Effector memory CD8-positive, alpha-beta T cell (primary cell): ENCODE data around the gene CIDEC.
"Not testable (repeated sequence)": the region's sequence is repeated elsewhere in the genome, so short reads cannot be mapped to it uniquely, and the experiment has no call there.

Experiments used
- ATAC-seq: fragments of 150-1000 bp; cut with Tn5 transposase; replicated peaks from 2 replicates; pipeline ENCODE4 v1.10.0; 2021; ENCODE audit warnings: mild to moderate bottlenecking, moderate library complexity
- DNase-seq, 3 experiments: peaks; one replicate each; pipeline ENCODE4 v3.0.0; 2021
- H3K27ac Mint-ChIP-seq, 2 donors: one replicate each; pipeline ENCODE4 v1.8.0; 2022; ENCODE audit warnings: mild to moderate bottlenecking in 2 of 2, mixed read lengths in 2 of 2, moderate library complexity in 2 of 2
- H3K27me3 Mint-ChIP-seq, 2 donors: one replicate each; pipeline ENCODE4 v1.8.0; 2022; ENCODE audit warnings: mixed read lengths in 2 of 2
- H3K36me3 Mint-ChIP-seq: one replicate; pipeline ENCODE4 v1.8.0; 2022; ENCODE audit warnings: mild to moderate bottlenecking, moderate library complexity, mixed read lengths; ENCODE audit not compliant: insufficient read depth
- H3K4me1 Mint-ChIP-seq, 2 donors: one replicate each; pipeline ENCODE4 v1.8.0; 2022; ENCODE audit warnings: low read depth in 2 of 2, mixed read lengths in 2 of 2
- H3K4me3 Mint-ChIP-seq, 2 donors: one replicate each; pipeline ENCODE4 v1.8.0; 2022; ENCODE audit warnings: mild to moderate bottlenecking in 2 of 2, mixed read lengths in 2 of 2, moderate library complexity in 2 of 2
- H3K9me3 Mint-ChIP-seq, 2 donors: one replicate each; pipeline ENCODE4 v1.8.0; 2022; ENCODE audit warnings: mixed read lengths in 2 of 2

The CIDEC gene

GRCh38 chr3:9911863-9912262 lies 31.8 kb upstream of the CIDEC start:
- no peak for ATAC-seq
- no peaks in the 10 kb centered on the region for H3K9me3 Mint-ChIP-seq
- H3K27me3 Mint-ChIP-seq = no peaks in the 10 kb centered on the region
- peaks cover 6% of the 10 kb centered on the region for H3K36me3 Mint-ChIP-seq
- H3K4me1 Mint-ChIP-seq = peaks cover 9 to 18% of the 10 kb centered on the region in 2 donors
- peak overlapping the region in 1 of 2 donors; percentile 36 for H3K4me3 Mint-ChIP-seq
- no peak for DNase-seq
- H3K27ac Mint-ChIP-seq = peak overlapping the region in 1 of 2 donors; percentile 66

GRCh38 chr3:9909221-9910013 lies 29.4 kb upstream of the CIDEC start:
- H3K9me3 Mint-ChIP-seq = no peaks in the 10 kb centered on the region
- H3K4me3 Mint-ChIP-seq = no peak overlapping the region
- no peaks in the 10 kb centered on the region for H3K27me3 Mint-ChIP-seq
- peaks cover 4 to 13% of the 10 kb centered on the region in 2 donors for H3K4me1 Mint-ChIP-seq
- H3K27ac Mint-ChIP-seq = peak overlapping the region in 1 of 2 donors; percentile 4
- no peak for ATAC-seq
- peaks cover 9% of the 10 kb centered on the region for H3K36me3 Mint-ChIP-seq
- DNase-seq = no peak

DNA sequence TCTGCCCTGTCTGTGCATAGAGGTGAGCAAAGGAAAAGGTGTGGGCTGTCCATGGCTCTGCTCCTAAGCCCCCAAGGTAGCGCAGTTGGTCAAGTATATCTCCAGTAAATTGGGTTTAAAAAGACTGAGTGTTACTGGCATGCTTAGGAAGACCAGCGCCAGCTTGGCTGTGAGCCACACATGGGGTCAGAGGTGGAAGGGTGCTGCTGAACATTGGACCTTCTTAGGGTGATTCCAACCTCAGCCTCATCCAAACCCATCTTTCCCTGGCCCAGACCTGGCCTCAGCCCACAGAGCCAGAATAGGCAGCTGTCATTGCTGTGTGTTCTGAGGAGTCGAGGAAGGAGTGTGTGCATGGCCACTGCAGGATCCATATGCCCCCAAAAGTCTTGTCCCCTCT lies 28.2 kb upstream of the CIDEC start:
- DNase-seq = no peak
- ATAC-seq = no peak
- no peak overlapping the region for H3K27ac Mint-ChIP-seq
- H3K4me3 Mint-ChIP-seq = no peak overlapping the region
- H3K36me3 Mint-ChIP-seq = peaks cover 9% of the 10 kb centered on the region
- peaks cover 4 to 16% of the 10 kb centered on the region in 2 donors for H3K4me1 Mint-ChIP-seq
- no peaks in the 10 kb centered on the region for H3K27me3 Mint-ChIP-seq
- no peaks in the 10 kb centered on the region for H3K9me3 Mint-ChIP-seq

GRCh38 chr3:9906480-9906879 lies 26.4 kb upstream of the CIDEC start:
- Mint-ChIP-seq H3K9me3 (no peaks in the 10 kb centered on the region), H3K27me3 (no peaks in the 10 kb centered on the region), H3K4me3 (no peak overlapping the region), H3K36me3 (peaks cover 6% of the 10 kb centered on the region), H3K4me1 (peaks cover 10 to 14% of the 10 kb centered on the region in 2 donors), H3K27ac (no peak overlapping the region)
- ATAC-seq = no peak
- no peak for DNase-seq

- Mint-ChIP-seq H3K4me3 (peak overlapping the region in 1 of 2 donors; percentile 86), H3K27me3 (no peaks in the 10 kb centered on the region), H3K27ac (peak overlapping the region; percentile 35 to 90), H3K36me3 (peaks cover 6% of the 10 kb centered on the region), H3K9me3 (no peaks in the 10 kb centered on the region), H3K4me1 (peaks cover 13 to 14% of the 10 kb centered on the region in 2 donors)
- DNase-seq (no peak), ATAC-seq (no peak)
These were observed 23.9 kb upstream of the CIDEC start for GRCh38 chr3:9903904-9904303.

DNA sequence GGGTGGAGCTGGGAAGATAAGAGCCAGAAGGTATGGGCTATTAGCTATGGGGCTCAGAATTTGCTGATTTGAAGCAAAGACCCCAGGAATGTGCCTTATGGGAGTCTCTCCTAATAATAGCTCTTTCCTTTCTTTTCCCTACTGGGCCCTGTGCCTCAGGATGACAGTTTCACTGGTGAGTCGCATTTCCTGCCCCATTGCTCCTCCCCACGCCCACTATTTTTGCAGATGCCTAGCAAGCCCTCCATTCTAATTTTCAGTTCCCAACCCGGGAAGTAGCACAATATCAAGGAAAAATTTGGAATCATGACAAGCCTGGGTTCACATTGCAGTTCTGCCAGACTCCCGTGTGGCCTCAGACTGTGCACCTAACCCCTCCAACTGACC lies 23.2 kb upstream of the CIDEC start:
- peak overlapping the region; percentile 35 to 90 for H3K27ac Mint-ChIP-seq

DNA sequence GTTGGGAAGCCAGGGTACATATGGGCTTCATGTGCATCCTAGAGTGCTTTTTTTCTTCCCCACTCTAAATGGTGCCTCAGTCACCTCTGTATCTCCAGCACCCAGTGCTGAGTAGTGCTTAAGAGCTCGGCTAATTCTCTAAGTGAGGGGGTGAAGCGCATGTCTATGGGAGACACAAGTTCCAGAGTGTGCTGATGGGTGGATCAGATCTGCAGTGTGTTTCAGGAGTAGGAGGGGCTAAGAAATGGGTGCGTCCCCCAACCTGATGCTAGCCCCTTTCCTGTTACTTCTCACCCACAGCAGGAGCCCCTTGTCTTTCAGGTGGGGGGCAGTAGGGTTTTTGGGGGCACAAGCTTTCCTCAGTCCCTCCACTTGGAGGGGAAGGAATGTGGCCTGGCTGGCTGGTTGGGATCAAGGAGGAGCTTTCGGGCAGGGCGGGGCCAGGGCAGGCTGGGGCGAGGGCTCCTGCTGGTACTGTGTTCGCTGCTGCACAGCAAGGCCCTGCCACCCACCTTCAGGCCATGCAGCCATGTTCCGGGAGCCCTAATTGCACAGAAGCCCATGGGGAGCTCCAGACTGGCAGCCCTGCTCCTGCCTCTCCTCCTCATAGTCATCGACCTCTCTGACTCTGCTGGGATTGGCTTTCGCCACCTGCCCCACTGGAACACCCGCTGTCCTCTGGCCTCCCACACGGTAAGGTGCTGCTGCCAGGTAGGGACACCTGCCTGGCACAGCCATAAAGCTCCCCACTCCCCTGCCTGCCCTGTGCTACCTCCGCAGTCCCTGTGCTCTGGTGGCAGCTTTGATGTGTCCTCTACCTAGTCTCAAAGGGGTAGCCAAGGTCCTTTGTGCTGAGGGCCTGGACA lies 22.6 kb upstream of the CIDEC start, which contains the start of gene IL17RE:
Gene IL17RE (plus strand): TSS at position 477 of the 866 bp plus-strand sequence. CDS start 85 bp downstream, at position 562.
- DNase-seq (no peak), ATAC-seq (peak; percentile 77)
- Mint-ChIP-seq H3K36me3 (peaks cover 3% of the 10 kb centered on the region), H3K4me1 (peaks cover 19 to 21% of the 10 kb centered on the region in 2 donors), H3K4me3 (peak within 1 kb of the TSS; percentile 37 to 86), H3K9me3 (no peaks in the 10 kb centered on the region), H3K27me3 (no peaks in the 10 kb centered on the region), H3K27ac (peak within 1 kb of the TSS; percentile 49 to 90)

More for the DNA sequence above, 23.2 kb upstream of the CIDEC start:
- H3K36me3 Mint-ChIP-seq = peaks cover 6% of the 10 kb centered on the region
- peak overlapping the region; percentile 37 to 86 for H3K4me3 Mint-ChIP-seq
- H3K27me3 Mint-ChIP-seq = no peaks in the 10 kb centered on the region
- no peaks in the 10 kb centered on the region for H3K9me3 Mint-ChIP-seq
- peaks cover 17 to 18% of the 10 kb centered on the region in 2 donors for H3K4me1 Mint-ChIP-seq
- no peak for ATAC-seq
- DNase-seq = no peak

- ATAC-seq (peak; percentile 75), DNase-seq (peak in 2 of 3 experiments; percentile 35)
- H3K4me3 Mint-ChIP-seq = peak overlapping the region; percentile 37 to 86
- H3K4me1 Mint-ChIP-seq = peaks cover 19 to 21% of the 10 kb centered on the region in 2 donors
- peak overlapping the region; percentile 49 to 90 for H3K27ac Mint-ChIP-seq
- H3K9me3 Mint-ChIP-seq = no peaks in the 10 kb centered on the region
- H3K27me3 Mint-ChIP-seq = no peaks in the 10 kb centered on the region
- peaks cover 3% of the 10 kb centered on the region for H3K36me3 Mint-ChIP-seq
These were observed 21.9 kb upstream of the CIDEC start for GRCh38 chr3:9901967-9902366.

DNA sequence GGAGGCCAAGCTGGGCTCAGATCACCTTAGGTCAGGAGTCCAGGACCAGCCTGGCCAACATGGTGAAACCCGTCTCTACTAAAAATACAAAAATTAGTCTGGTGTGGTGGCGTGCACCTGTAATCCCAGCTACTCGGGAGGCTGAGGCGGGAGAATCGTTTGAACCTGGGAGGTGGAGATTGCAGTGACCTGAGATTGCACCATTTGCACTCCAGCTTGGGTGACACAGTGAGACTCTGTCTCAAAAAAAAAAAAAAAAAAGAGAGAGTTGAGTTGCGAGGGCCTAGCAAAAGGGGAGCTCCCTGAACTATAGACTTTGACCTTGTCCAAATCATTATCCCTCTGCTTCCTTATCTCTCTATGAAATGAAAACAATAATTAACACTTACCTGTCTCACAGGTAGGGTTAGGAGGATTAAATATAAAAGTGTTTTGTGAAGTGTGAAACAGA lies 20.9 kb upstream of the CIDEC start:
- H3K27me3 Mint-ChIP-seq, DNase-seq, H3K9me3 Mint-ChIP-seq, ATAC-seq, H3K36me3 Mint-ChIP-seq: not testable (repeated sequence)
- H3K27ac Mint-ChIP-seq = peak overlapping the region; percentile 13 to 90
- peaks cover 19 to 21% of the 10 kb centered on the region in 2 donors for H3K4me1 Mint-ChIP-seq
- peak overlapping the region in 1 of 2 donors; percentile 86 for H3K4me3 Mint-ChIP-seq

- Mint-ChIP-seq H3K4me3 (no peak overlapping the region), H3K9me3 (no peaks in the 10 kb centered on the region), H3K4me1 (peaks cover 28% of the 10 kb centered on the region in 2 donors), H3K27me3 (no peaks in the 10 kb centered on the region), H3K36me3 (peaks cover 4% of the 10 kb centered on the region), H3K27ac (no peak overlapping the region)
- ATAC-seq = no peak
- no peak for DNase-seq
These were observed 19.3 kb upstream of the CIDEC start for GRCh38 chr3:9899289-9899791.

DNA sequence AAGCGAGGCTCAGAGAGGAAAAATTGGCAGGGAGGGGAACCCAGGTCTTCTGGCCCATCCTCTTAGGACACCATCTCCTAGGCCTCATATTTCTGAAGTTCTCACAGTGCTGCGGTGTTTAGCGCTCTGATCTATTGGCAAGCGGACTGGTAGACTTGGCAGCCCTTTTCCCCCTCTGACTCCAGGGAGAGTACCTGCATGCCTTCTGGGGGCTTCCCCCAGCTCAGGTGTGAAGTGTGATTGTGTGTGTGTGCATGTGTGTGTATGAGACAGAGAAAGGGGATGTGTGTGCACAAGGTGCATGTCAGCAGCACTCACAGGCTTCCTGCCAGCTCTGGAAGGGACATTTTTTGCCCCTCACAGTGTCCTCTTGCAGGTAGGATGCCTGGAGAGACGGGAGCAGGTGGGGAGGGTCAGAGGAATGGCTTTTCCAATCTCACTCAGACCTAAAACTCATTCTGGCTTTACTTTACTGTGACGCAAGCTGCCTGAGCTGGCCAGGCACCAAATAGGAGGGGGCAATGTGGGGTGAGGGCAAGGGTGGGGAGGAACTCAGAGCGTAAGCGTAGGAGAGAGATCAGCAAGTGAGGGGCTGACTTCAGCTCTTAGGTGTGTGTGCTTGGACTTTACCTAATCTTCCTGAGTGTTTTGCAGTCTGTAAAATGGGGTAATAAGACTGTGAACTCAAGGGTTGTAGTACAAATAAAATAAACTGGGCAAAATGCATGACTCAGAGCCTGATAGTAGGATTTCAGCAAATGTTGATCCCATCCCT lies 18.6 kb upstream of the CIDEC start:
- H3K36me3 Mint-ChIP-seq = peaks cover 4% of the 10 kb centered on the region
- no peak overlapping the region for H3K4me3 Mint-ChIP-seq
- no peaks in the 10 kb centered on the region for H3K27me3 Mint-ChIP-seq
- ATAC-seq = no peak
- H3K27ac Mint-ChIP-seq = peak overlapping the region in 1 of 2 donors; percentile 5
- no peak for DNase-seq
- H3K9me3 Mint-ChIP-seq = no peaks in the 10 kb centered on the region
- peaks cover 31 to 34% of the 10 kb centered on the region in 2 donors for H3K4me1 Mint-ChIP-seq

DNA sequence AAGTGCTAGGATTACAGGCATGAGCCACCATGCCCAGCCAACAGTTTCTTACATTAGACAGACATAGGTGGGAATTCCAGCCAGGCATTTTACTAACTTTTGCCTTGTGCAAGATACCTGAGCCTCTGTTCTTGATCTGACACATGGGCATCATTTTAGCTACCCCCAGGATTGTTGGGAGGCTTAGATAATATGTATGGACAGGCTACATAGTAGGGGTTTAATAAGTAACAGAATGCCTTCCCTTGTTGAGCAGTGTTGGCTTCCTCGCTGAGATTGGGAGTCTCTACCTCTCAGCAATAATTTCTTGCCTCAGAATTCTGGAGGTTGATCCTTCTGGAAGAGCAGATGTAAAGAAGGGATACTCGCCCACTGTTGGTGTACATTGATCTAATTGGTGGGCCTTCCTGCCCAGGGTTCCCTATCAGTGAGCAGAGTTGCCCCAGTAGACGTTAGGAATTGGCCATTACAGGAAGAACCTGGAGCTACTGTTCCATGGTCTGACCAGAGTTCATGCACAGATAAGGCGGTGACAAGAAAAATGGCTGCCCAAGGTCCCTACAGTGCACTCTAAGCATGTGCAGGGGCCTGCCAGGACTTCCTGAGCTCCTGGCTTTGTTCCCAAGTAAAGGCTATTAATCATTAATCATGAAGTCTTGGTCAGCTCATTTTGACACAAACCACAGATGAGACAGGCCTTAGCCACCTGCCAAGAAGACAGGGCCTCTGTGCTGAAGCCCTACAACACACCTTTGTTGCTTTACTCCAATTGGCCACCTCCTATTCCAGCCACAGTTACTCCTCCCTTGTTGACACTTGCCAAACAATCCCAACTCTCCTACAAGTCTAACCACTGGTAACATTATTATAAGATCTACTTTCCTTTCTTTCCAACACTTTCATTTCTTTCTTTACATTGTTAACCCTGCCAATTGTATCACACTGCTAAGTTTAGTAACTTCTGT lies 17.6 kb upstream of the CIDEC start:
- H3K4me1 Mint-ChIP-seq = peaks cover 32 to 37% of the 10 kb centered on the region in 2 donors
- H3K27ac Mint-ChIP-seq = peak overlapping the region; percentile 5 to 57

More for the DNA sequence above, 17.6 kb upstream of the CIDEC start:
- DNase-seq (no peak), ATAC-seq (no peak)
- no peaks in the 10 kb centered on the region for H3K27me3 Mint-ChIP-seq
- H3K36me3 Mint-ChIP-seq = peaks cover 7% of the 10 kb centered on the region
- H3K4me3 Mint-ChIP-seq = no peak overlapping the region
- no peaks in the 10 kb centered on the region for H3K9me3 Mint-ChIP-seq
